ENCODE measurements around the gene SLC35F6.

GRCh38 chr2:26737221-26737620 is 26.9 kb upstream of the SLC35F6 start:
- no peak for TF ChIP-seq POLR2AphosphoS5 (IDR thresholded peaks at IDR 0.05)
- no peak for TF ChIP-seq CTCF (IDR thresholded peaks at IDR 0.05)
- no peak for TF ChIP-seq POLR2A (IDR thresholded peaks at IDR 0.05)
- no peak for TF ChIP-seq EP300 (IDR thresholded peaks at IDR 0.05)

All from suprapubic skin (tissue), 4 donors.